ENCODE results near the gene ALDH1L2.

The ALDH1L2 gene

DNA sequence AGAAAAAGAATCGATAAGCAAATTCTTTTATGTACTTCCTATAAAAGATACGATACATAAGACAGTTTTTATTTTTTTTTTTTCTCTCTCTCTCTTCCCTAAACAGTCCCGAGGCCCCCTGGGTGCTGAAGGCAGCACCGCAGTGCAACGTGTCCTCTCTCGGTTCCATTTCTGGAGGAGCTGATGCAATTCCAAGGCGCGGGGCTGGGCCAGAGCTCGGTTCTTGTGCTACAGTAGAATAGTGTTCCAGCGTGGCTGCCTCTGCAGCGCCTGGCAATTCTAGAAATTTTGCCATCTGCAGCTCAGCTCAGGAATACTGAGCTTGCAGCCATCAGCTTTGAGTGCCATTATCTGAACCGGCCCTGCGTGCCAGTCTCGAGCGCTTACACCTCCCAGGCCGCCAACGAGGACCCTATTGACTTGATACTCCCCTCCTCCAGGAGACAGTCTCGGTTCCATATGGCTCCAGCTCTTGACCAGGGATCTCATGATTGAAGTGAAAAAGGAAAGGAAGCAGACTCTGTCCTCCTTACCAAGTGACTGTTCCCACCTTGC, 630 bp downstream of the ALDH1L2 start:
- peak; percentile 6 for DNase-seq (ENCODE audit: low spot score)

DNA sequence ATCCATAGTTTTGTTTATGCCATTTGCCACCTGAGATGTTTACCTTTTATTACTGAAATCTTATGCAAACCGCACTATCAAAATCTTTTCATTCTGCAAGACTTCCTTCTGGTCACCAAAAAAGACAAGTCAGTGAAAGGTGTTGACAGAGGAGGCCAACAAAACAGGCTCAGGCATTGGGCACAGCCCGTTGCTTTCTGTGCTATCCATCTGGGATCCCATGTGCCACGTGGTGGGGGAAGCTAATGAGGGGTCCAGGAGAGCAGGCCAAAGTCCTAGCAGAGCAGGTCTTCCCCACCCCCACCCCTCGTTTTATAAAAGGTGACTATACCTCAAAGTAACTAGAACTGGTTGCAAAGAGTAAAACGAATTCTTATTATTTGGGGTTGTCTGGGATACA, 1.2 kb downstream of the ALDH1L2 start:
- DNase-seq (ENCODE audit: low spot score): no peak

- DNase-seq (ENCODE audit: low spot score): no peak
Observed at GRCh38 chr12:105078712-105079570, 5.3 kb downstream of the ALDH1L2 start.

DNA sequence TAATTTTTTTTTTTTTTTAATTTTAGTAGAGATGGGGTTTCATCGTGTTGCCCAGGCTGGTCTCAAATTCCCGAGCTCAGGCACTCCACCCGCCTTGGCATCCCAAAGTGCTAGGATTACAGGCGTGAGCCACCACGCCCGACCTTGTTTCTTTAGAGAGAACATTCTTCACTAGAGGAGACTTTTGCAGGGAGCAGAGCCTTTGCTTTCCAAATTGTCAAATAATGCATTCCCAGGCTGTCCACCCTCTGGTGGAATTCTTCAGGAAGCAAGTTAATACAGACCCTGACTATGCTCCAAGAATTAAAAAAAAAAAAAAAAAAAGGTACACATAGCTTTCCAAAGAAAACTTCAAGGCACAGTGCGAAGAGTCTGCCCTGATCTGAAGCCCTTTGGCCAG, 6.8 kb downstream of the ALDH1L2 start:
- DNase-seq (ENCODE audit: low spot score): no peak

DNA sequence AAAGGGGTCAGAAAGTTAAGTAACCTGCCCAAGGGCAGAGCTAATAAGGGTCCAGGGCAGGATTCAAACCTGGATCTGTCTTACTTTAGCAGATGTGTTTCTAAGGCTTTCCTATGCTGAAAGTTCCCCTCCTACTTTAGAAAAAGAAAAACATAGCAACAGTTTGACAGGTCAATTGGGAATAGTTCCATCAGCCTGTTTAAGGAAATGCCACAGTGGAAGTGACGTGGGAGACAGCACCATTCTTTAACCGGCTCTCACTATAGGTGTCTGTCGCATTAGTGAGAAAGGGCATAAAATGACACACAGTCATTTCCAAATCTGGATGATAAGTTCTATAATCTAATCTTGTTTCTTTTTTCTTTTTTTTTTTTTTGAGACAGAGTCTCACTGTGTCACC, 7.3 kb downstream of the ALDH1L2 start:
- DNase-seq (ENCODE audit: low spot score): no peak

GRCh38 chr12:105076098-105076497, 8.2 kb downstream of the ALDH1L2 start:
- no peak for DNase-seq (ENCODE audit: low spot score)

GRCh38 chr12:105072888-105073488, 11.3 kb downstream of the ALDH1L2 start:
- DNase-seq (ENCODE audit: low spot score): no peak

GRCh38 chr12:105071981-105072380, 12.3 kb downstream of the ALDH1L2 start:
- DNase-seq (ENCODE audit: low spot score): no peak

DNA sequence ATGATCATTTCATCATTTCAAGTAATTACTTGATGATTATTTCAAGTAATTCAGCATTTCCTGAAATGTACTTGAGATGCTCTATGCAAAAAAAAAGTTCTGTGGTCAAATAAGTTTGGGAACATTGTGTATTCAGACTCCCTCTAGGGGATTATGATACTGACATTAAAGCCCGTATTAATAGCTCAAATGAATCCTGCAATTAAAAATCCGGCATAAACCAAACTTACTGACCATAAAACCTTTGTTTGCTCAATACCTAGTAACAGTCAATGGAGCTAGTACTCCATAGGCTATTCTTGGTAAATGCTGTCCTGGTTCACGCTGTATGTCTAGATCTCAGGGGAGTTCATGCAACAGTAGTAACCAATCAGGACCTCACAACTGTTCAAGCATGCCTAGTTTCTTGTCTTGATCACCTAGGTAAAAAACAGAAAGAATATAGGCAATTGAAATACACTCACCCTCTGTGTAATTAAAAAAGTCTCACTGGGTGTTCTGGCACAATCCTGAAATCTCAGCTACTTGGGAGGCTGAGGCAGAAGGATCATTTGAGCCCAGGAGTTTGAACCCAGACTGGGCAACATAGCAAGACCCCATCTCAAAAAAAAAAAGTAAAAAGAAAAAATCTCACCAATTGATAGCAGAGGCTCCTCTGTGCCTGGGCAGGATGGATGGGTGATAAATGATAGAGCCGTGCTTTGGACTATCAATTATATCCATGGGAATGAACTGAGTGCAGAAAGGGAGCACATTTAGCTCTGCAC, 14.1 kb downstream of the ALDH1L2 start:
- no peak for DNase-seq (ENCODE audit: low spot score)

DNA sequence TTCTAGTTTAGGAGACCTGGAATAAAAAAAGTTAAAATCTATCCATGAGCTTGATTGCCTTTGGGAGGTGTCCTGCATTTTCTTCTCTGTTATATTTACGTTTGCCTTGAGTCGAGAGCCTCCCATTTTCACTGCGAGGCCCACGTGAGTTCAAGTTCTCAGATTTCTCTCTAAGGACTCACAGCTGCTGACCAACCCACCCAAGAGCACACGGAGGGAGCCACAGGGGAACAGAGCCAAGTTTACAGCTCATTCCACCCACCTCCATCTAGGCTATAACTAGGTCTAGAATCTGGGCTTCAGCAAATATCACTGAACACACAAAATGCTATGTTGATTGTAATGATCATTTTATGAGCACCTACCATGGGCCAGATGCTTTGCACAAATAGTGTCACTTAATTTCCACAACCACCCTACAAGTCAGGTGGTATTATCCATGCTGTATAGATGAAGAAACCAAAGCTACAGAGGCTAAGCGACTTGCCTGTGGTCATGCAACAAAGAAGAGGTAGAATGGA, 16.7 kb downstream of the ALDH1L2 start:
- no peak for DNase-seq (ENCODE audit: low spot score)

DNA sequence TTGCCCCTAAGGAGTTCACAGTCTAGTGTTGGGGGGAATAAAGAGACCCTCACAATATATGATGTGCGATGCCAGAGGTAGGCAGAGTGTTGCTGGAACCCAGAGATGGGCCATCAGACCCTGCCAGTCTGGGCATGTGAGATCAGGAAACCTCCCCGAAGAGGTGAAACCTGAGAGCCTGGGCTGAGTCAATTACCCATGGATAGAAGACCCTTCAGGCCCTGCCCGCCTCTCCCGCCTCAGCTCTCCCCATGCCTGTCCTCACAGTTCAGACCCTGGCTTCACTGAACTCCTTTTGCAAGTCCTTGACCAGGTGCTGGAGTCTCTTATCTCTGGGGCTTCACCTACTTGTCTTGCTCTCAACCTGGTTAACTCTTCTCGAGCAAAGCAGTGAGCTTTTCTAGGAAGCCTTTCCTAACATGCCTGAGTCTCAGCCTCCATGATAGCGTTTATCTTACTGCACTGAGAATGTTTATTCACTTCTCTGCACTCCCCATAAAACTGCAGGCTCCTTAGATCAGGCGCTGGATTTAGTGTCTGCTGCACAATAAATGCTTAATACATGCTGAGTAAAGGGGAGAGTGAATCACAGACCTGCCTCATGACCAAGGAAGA, 19.6 kb downstream of the ALDH1L2 start:
- DNase-seq (ENCODE audit: low spot score): no peak

- no peak for DNase-seq (ENCODE audit: low spot score)
Observed at GRCh38 chr12:105060715-105061378, 23.4 kb downstream of the ALDH1L2 start.

DNA sequence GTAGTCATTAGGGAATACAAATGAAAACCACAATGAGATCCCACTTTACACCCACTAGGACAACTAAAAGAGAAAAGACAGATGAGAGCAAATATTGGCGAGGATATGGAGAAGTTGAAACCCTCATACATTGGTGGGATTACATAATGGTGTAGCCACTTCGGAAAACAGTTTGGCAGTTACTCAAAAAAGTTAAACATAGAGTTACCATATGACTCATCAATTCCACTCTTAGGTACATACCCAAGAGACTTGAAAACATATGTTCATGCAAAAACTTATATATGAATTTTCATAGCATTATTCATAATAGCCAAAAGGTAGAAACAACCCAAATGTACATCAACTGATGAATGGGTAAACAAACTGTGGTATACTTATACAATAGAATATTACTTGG, 27.1 kb downstream of the ALDH1L2 start:
- DNase-seq (ENCODE audit: low spot score): no peak

GRCh38 chr12:105053116-105053572, 31.1 kb downstream of the ALDH1L2 start:
- peak; percentile 70 for DNase-seq (ENCODE audit: low spot score)

DNA sequence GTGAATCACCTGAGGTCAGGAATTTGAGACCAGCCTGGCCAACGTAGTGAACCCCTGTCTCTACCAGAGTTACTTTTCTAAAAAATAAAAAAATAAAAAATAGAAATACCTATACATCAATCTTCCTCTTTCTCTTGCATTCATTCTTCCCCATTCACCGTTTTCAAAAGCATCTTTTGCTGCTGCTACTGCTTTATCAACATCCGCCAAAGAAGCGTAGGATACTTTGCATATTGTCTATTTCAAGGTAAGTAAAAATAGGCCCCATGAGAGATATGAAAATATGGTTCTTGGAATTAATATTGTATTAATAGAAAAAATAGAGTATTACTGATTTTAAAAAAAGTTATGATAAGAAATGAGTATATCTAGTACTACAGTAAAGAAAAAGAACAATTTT, 32.3 kb downstream of the ALDH1L2 start:
- DNase-seq (ENCODE audit: low spot score): no peak

DNA sequence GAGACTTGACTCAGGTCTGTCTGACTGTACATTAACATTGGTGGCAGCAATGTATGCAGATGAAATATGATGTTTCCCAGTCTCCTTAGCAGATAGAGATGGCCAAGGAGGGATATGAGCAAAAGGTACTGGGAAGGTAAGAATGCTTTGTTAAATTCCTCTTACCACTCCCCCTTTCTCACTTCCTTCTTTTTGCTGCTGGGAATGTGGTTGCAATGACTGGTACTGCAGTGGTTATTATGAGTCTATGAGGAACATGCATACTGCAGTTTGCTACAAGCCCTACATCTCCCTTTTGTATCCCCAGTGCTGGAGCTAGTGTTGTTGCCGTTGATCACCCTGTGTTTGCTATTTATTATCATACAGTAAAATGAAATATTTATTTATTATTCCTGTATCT, 35.9 kb downstream of the ALDH1L2 start:
- DNase-seq (ENCODE audit: low spot score): no peak

GRCh38 chr12:105047308-105047707, 37.0 kb downstream of the ALDH1L2 start:
- no peak for DNase-seq (ENCODE audit: low spot score)

GRCh38 chr12:105041186-105041585, 43.1 kb downstream of the ALDH1L2 start:
- no peak for DNase-seq (ENCODE audit: low spot score)

- DNase-seq (ENCODE audit: low spot score): no peak
Observed at GRCh38 chr12:105040476-105040875, 43.8 kb downstream of the ALDH1L2 start.

GRCh38 chr12:105036937-105037649, 47.2 kb downstream of the ALDH1L2 start:
- peak; percentile 4 for DNase-seq (ENCODE audit: low spot score)

DNA sequence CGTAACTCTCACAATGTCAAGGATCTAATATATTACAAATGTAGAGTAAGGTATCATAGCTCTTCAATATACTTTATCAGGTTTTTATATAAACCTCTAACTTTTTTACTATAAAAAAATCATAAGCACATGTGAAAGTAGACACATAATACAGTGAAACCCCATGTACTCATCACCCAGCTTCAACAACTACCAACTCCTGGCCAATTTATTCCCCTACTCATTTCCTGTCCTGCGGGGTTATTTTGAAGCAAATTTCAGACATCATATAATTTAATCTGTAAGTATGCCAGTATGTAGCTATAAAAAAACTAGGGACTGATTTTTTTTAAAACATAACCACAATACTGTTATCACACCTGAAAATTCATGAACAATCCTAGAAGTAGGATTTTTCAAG, 50.4 kb downstream of the ALDH1L2 start:
- no peak for DNase-seq (ENCODE audit: low spot score)
